Neural cell (in vitro differentiated cells): Measurements from ENCODE around the gene TULP1. TPM values are rescaled to one million over a fixed set of nuclear protein-coding genes. Genes with fewer than 3 reads are reported as not detected.

Source experiments
- H2AFZ ChIP-seq: fragments of 200-600, 300-800 bp; sonication (generic), shearing (Covaris generic); 2 replicates; pipeline ENCODE4 v1.6.0; 2014; ENCODE audit warnings: low read depth, mild to moderate bottlenecking, antibody characterized with exemption, low read length, moderate library complexity
- H3F3A ChIP-seq: fragments of 200-600 bp; shearing (Covaris generic); 2 replicates; pipeline ENCODE4 v1.6.1; 2016; ENCODE audit warnings: mild to moderate bottlenecking, moderate library complexity, mixed read lengths, antibody characterized with exemption, low read length; ENCODE audit not compliant: insufficient read depth, poor library complexity, severe bottlenecking
- H3K27ac ChIP-seq: fragments of 200-600, 300-800 bp; sonication (generic), shearing (Covaris generic); 2 replicates; pipeline ENCODE4 v1.5.1; 2014; ENCODE audit warnings: mild to moderate bottlenecking, low read length, moderate library complexity
- H3K27me3 ChIP-seq: fragments of 300-800, 200-600 bp; sonication (generic), shearing (Covaris generic); 2 replicates; pipeline ENCODE4 v1.6.0; 2014; ENCODE audit warnings: mild to moderate bottlenecking, low read depth, low read length, moderate library complexity; ENCODE audit not compliant: insufficient read depth
- H3K36me3 ChIP-seq: fragments of 300-800, 200-600 bp; sonication (generic), shearing (Covaris generic); 2 replicates; pipeline ENCODE4 v1.5.1; 2014; ENCODE audit warnings: mild to moderate bottlenecking, antibody characterized with exemption, low read length, moderate library complexity; ENCODE audit not compliant: insufficient read depth
- H3K4me2 ChIP-seq: fragments of 300-800, 200-600 bp; sonication (generic), shearing (Covaris generic); 2 replicates; pipeline ENCODE4 v1.6.0; 2014; ENCODE audit warnings: mild to moderate bottlenecking, low read length
- H3K4me3 ChIP-seq: fragments of 300-800, 200-600 bp; sonication (generic), shearing (Covaris generic); 2 replicates; pipeline ENCODE4 v1.5.1; 2014; ENCODE audit warnings: mild to moderate bottlenecking, low read length, moderate library complexity
- H3K79me2 ChIP-seq: fragments of 200-600 bp; shearing (Covaris generic); replicated peaks from 2 replicates; pipeline ENCODE4 v1.6.0; 2014; ENCODE audit warnings: mild to moderate bottlenecking, low read length, moderate library complexity; ENCODE audit not compliant: insufficient read depth
- H3K9ac ChIP-seq: fragments of 300-800, 200-600 bp; sonication (generic), shearing (Covaris generic); 2 replicates; pipeline ENCODE4 v1.6.1; 2016; ENCODE audit warnings: mild to moderate bottlenecking, low read length, mixed read lengths
- H3K9me2 ChIP-seq: fragments of 200-600 bp; shearing (Covaris generic); 2 replicates; pipeline ENCODE4 v1.6.1; 2016; ENCODE audit warnings: mild to moderate bottlenecking, low read length, mixed read lengths; ENCODE audit not compliant: insufficient read depth
- H3K9me3 ChIP-seq: fragments of 200-600, 300-800 bp; sonication (generic), shearing (Covaris generic); 2 replicates; pipeline ENCODE4 v1.6.1; 2016; ENCODE audit warnings: mild to moderate bottlenecking, mixed run types, low read length, moderate library complexity, mixed read lengths
- H4K20me1 ChIP-seq: fragments of 200-600 bp; shearing (Covaris generic); 2 replicates; pipeline ENCODE4 v1.6.1; 2016; ENCODE audit warnings: mild to moderate bottlenecking, mixed run types; ENCODE audit not compliant: insufficient read depth
- CTCF ChIP-seq: fragments of 450-650 bp; IDR thresholded peaks from 2 replicates; pipeline ENCODE4 v1.5.1; 2014; ENCODE audit warnings: antibody characterized with exemption, mild to moderate bottlenecking, moderate library complexity; ENCODE audit not compliant: poor library complexity, severe bottlenecking
- EP300 ChIP-seq: fragments of 450-650 bp; conservative IDR thresholded peaks from 2 replicates; pipeline ENCODE4 v1.6.1; 2014; ENCODE audit warnings: antibody characterized with exemption, mild to moderate bottlenecking, moderate library complexity; ENCODE audit not compliant: poor library complexity, severe bottlenecking
- EZH2 ChIP-seq: fragments of 200-600, 300-800 bp; shearing (Covaris generic), sonication (generic); IDR thresholded peaks from 2 replicates; pipeline ENCODE4 v1.6.1; 2014; ENCODE audit warnings: antibody characterized with exemption, low read length, borderline replicate concordance, mild to moderate bottlenecking; ENCODE audit not compliant: insufficient read depth, poor library complexity, severe bottlenecking
- MXI1 ChIP-seq: fragments of 450-650 bp; conservative IDR thresholded peaks from 2 replicates; pipeline ENCODE4 v1.6.1; 2014; ENCODE audit warnings: antibody characterized with exemption, mild to moderate bottlenecking; ENCODE audit not compliant: poor library complexity, severe bottlenecking
- POLR2AphosphoS5 ChIP-seq: IDR thresholded peaks from 2 replicates; pipeline ENCODE4 v1.6.1; 2012
- RAD21 ChIP-seq: fragments of 450-650 bp; conservative IDR thresholded peaks from 2 replicates; pipeline ENCODE4 v1.6.1; 2014; ENCODE audit warnings: antibody characterized with exemption, mild to moderate bottlenecking, moderate library complexity
- SMC3 ChIP-seq: fragments of 450-650 bp; conservative IDR thresholded peaks from 2 replicates; pipeline ENCODE4 v1.6.1; 2014; ENCODE audit warnings: antibody characterized with exemption, mild to moderate bottlenecking, moderate library complexity; ENCODE audit not compliant: poor library complexity
- TAF1 ChIP-seq: IDR thresholded peaks from 2 replicates; pipeline ENCODE4 v1.6.1; 2012; ENCODE audit warnings: low read depth
- polyA plus RNA-seq: library from polyadenylated mRNA; depleted of rRNA; stranded (reverse); fragments of >200 nt; gene quantifications from 2 replicates; pipeline ENCODE4 v1.2.3, GENCODE V29; 2014
- TF ChIP-seq, protein P1 (sequence below): IDR thresholded peaks from 2 replicates; pipeline ENCODE4 v1.6.1; 2012; ENCODE audit warnings: borderline replicate concordance

TULP1 gene
- polyA plus RNA-seq, 1 donor from 2014 or later: not detected

- Histone ChIP-seq H3K27me3 (no peaks in the 10 kb centered on the region), H2AFZ (no peak overlapping the region), H3K4me3 (no peak overlapping the region), H3K9ac (no peak overlapping the region), H3K36me3 (no peaks in the 10 kb centered on the region), H3F3A (no peaks in the 10 kb centered on the region), H4K20me1 (no peaks in the 10 kb centered on the region), H3K9me2 (no peaks in the 10 kb centered on the region), H3K9me3 (no peaks in the 10 kb centered on the region), H3K27ac (no peak overlapping the region), H3K79me2 (no peaks in the 10 kb centered on the region), H3K4me2 (no peak overlapping the region)
- TF ChIP-seq POLR2AphosphoS5 (no peak), RAD21 (no peak), MXI1 (no peak), EZH2 (no peak), EP300 (no peak), CTCF (no peak), SMC3 (no peak), TAF1 (no peak)
- TF ChIP-seq, protein P1, sequence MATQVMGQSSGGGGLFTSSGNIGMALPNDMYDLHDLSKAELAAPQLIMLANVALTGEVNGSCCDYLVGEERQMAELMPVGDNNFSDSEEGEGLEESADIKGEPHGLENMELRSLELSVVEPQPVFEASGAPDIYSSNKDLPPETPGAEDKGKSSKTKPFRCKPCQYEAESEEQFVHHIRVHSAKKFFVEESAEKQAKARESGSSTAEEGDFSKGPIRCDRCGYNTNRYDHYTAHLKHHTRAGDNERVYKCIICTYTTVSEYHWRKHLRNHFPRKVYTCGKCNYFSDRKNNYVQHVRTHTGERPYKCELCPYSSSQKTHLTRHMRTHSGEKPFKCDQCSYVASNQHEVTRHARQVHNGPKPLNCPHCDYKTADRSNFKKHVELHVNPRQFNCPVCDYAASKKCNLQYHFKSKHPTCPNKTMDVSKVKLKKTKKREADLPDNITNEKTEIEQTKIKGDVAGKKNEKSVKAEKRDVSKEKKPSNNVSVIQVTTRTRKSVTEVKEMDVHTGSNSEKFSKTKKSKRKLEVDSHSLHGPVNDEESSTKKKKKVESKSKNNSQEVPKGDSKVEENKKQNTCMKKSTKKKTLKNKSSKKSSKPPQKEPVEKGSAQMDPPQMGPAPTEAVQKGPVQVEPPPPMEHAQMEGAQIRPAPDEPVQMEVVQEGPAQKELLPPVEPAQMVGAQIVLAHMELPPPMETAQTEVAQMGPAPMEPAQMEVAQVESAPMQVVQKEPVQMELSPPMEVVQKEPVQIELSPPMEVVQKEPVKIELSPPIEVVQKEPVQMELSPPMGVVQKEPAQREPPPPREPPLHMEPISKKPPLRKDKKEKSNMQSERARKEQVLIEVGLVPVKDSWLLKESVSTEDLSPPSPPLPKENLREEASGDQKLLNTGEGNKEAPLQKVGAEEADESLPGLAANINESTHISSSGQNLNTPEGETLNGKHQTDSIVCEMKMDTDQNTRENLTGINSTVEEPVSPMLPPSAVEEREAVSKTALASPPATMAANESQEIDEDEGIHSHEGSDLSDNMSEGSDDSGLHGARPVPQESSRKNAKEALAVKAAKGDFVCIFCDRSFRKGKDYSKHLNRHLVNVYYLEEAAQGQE: no peak
Observed at GRCh38 chr6:35521235-35521634, 8.5 kb upstream of the TULP1 start.

GRCh38 chr6:35519313-35520015 lies 6.8 kb upstream of the TULP1 start:
- Histone ChIP-seq H3K36me3 (no peaks in the 10 kb centered on the region), H2AFZ (no peak overlapping the region), H3K4me3 (no peak overlapping the region), H4K20me1 (no peaks in the 10 kb centered on the region), H3F3A (no peaks in the 10 kb centered on the region), H3K9me2 (no peaks in the 10 kb centered on the region), H3K9me3 (no peaks in the 10 kb centered on the region), H3K9ac (no peak overlapping the region), H3K27ac (no peak overlapping the region), H3K27me3 (no peaks in the 10 kb centered on the region), H3K4me2 (no peak overlapping the region), H3K79me2 (no peaks in the 10 kb centered on the region)
- TF ChIP-seq CTCF (no peak), MXI1 (no peak), RAD21 (no peak), POLR2AphosphoS5 (no peak), SMC3 (no peak), TAF1 (no peak), EP300 (no peak), EZH2 (no peak)
- TF ChIP-seq, protein P1: no peak
